HepG2 (cell line): ENCODE results near the gene ARHGEF40. TPM values are rescaled to one million over a fixed set of nuclear protein-coding genes. Genes with fewer than 3 reads are reported as not detected.
A peak's percentile ranks its signal among the peaks of the same experiment; 100 is the strongest.

Experiments used
- FIP1L1 ChIP-seq: fragments of 200-400 bp; formaldehyde crosslinking; IDR thresholded peaks from 2 replicates; pipeline ENCODE4 v1.6.1; 2018; ENCODE audit warnings: low read depth, mild to moderate bottlenecking, low read length, moderate library complexity, borderline replicate concordance; ENCODE audit not compliant: insufficient read depth
- HDAC2 ChIP-seq: sonication (generic); formaldehyde crosslinking; IDR thresholded peaks from 2 replicates; pipeline ENCODE4 v1.4.0; 2020; ENCODE audit warnings: missing genetic modification reagents
- ISL2 ChIP-seq: sonication (generic); formaldehyde crosslinking; IDR thresholded peaks from 2 replicates; pipeline ENCODE4 v1.5.0; 2020; ENCODE audit warnings: missing genetic modification reagents
- JUN ChIP-seq: sonication (generic); formaldehyde crosslinking; IDR thresholded peaks from 2 replicates; pipeline ENCODE4 v1.4.0; 2020; ENCODE audit warnings: mild to moderate bottlenecking, missing genetic modification reagents
- KLF13 ChIP-seq: sonication (generic); formaldehyde crosslinking; IDR thresholded peaks from 2 replicates; pipeline ENCODE4 v1.4.0; 2020; ENCODE audit warnings: mild to moderate bottlenecking, missing genetic modification reagents
- MEIS1 ChIP-seq: sonication (generic); formaldehyde crosslinking; IDR thresholded peaks from 2 replicates; pipeline ENCODE4 v1.9.0; 2021; ENCODE audit warnings: mild to moderate bottlenecking, missing genetic modification reagents, moderate library complexity, borderline replicate concordance
- MIER2 ChIP-seq: IDR thresholded peaks from 2 replicates; pipeline ENCODE4 v1.6.1; 2016; ENCODE audit warnings: missing biosample characterization, missing genetic modification reagents
- NONO ChIP-seq, 2 experiments: fragments of 450-650 bp in 1 of 2; sonication (generic) in 1 of 2; formaldehyde crosslinking in 1 of 2; IDR thresholded peaks in 1 of 2; conservative IDR thresholded peaks in 1 of 2; 2 replicates each; pipeline versions ENCODE4 v1.6.1 to v1.8.0; 2017 to 2022; ENCODE audit warnings: mild to moderate bottlenecking in 1 of 2, missing genetic modification reagents in 1 of 2, moderate library complexity in 1 of 2
- NRL ChIP-seq: sonication (generic); formaldehyde crosslinking; IDR thresholded peaks from 2 replicates; pipeline ENCODE4 v1.5.0; 2020; ENCODE audit warnings: missing genetic modification reagents, mild to moderate bottlenecking, moderate library complexity, borderline replicate concordance
- PAF1 ChIP-seq: IDR thresholded peaks from 2 replicates; pipeline ENCODE4 v1.6.1; 2016; ENCODE audit warnings: missing genetic modification reagents, missing compliant biosample characterization
- PHF8 ChIP-seq: sonication (generic); formaldehyde crosslinking; IDR thresholded peaks from 2 replicates; pipeline ENCODE4 v1.5.0; 2020; ENCODE audit warnings: missing genetic modification reagents
- RNF2 ChIP-seq: fragments of 450-650 bp; conservative IDR thresholded peaks from 2 replicates; pipeline ENCODE4 v1.6.1; 2016; ENCODE audit warnings: low read depth
- SALL2 ChIP-seq: sonication (generic); formaldehyde crosslinking; IDR thresholded peaks from 2 replicates; pipeline ENCODE4 v1.8.1; 2023; ENCODE audit warnings: mild to moderate bottlenecking, missing genetic modification reagents, inconsistent platforms
- SETDB1 ChIP-seq: sonication (generic); formaldehyde crosslinking; IDR thresholded peaks from 2 replicates; pipeline ENCODE4 v1.5.1; 2020; ENCODE audit warnings: missing genetic modification reagents, mild to moderate bottlenecking, borderline replicate concordance
- SMC3 ChIP-seq: IDR thresholded peaks from 2 replicates; pipeline ENCODE4 v1.6.1; 2011; ENCODE audit warnings: low read length, improper control_type of control experiment
- TP53 ChIP-seq: sonication (generic); formaldehyde crosslinking; conservative IDR thresholded peaks from 2 replicates; pipeline ENCODE4 v1.4.0; 2020; ENCODE audit warnings: missing genetic modification reagents
- UBTF ChIP-seq: sonication (generic); formaldehyde crosslinking; IDR thresholded peaks from 2 replicates; pipeline ENCODE4 v1.4.0; 2020; ENCODE audit warnings: mild to moderate bottlenecking, missing genetic modification reagents
- ZBTB7A ChIP-seq: sonication (generic); formaldehyde crosslinking; IDR thresholded peaks from 2 replicates; pipeline ENCODE4 v1.8.0; 2022; ENCODE audit warnings: mild to moderate bottlenecking, missing genetic modification reagents
- ZNF138 ChIP-seq: sonication (generic); formaldehyde crosslinking; IDR thresholded peaks from 2 replicates; pipeline ENCODE4 v1.5.0; 2020; ENCODE audit warnings: mild to moderate bottlenecking, low read depth, missing genetic modification reagents
- ZNF17 ChIP-seq: sonication (generic); formaldehyde crosslinking; IDR thresholded peaks from 2 replicates; pipeline ENCODE4 v1.5.0; 2020; ENCODE audit warnings: mild to moderate bottlenecking, missing genetic modification reagents
- ZNF33B ChIP-seq: sonication (generic); formaldehyde crosslinking; IDR thresholded peaks from 2 replicates; pipeline ENCODE4 v1.5.1; 2020; ENCODE audit warnings: mild to moderate bottlenecking, missing genetic modification reagents
- ZNF34 ChIP-seq: sonication (generic); formaldehyde crosslinking; IDR thresholded peaks from 2 replicates; pipeline ENCODE4 v1.4.0; 2020; ENCODE audit warnings: mild to moderate bottlenecking, missing genetic modification reagents, borderline replicate concordance
- ZNF343 ChIP-seq: sonication (generic); formaldehyde crosslinking; IDR thresholded peaks from 2 replicates; pipeline ENCODE4 v1.4.0; 2020; ENCODE audit warnings: mild to moderate bottlenecking, missing genetic modification reagents
- ZNF382 ChIP-seq: sonication (generic); formaldehyde crosslinking; IDR thresholded peaks from 2 replicates; pipeline ENCODE4 v1.5.0; 2020; ENCODE audit warnings: missing genetic modification reagents, mild to moderate bottlenecking, borderline replicate concordance
- ZNF430 ChIP-seq: sonication (generic); formaldehyde crosslinking; IDR thresholded peaks from 2 replicates; pipeline ENCODE4 v1.9.0; 2021; ENCODE audit warnings: mild to moderate bottlenecking, missing genetic modification reagents
- ZNF607 ChIP-seq: sonication (generic); formaldehyde crosslinking; IDR thresholded peaks from 2 replicates; pipeline ENCODE4 v1.5.1; 2020; ENCODE audit warnings: missing genetic modification reagents, mild to moderate bottlenecking, borderline replicate concordance
- ZNF616 ChIP-seq: sonication (generic); formaldehyde crosslinking; IDR thresholded peaks from 2 replicates; pipeline ENCODE4 v1.5.0; 2020; ENCODE audit warnings: low read depth, mild to moderate bottlenecking, missing genetic modification reagents
- ZNF7 ChIP-seq: IDR thresholded peaks from 2 replicates; pipeline ENCODE4 v1.6.1; 2016; ENCODE audit warnings: missing biosample characterization, missing genetic modification reagents
- ZNF782 ChIP-seq: sonication (generic); formaldehyde crosslinking; IDR thresholded peaks from 2 replicates; pipeline ENCODE4 v1.4.0; 2020; ENCODE audit warnings: missing genetic modification reagents, mild to moderate bottlenecking, borderline replicate concordance
- ZNF816 ChIP-seq: sonication (generic); formaldehyde crosslinking; IDR thresholded peaks from 2 replicates; pipeline ENCODE4 v1.8.0; 2022; ENCODE audit warnings: missing genetic modification reagents, mild to moderate bottlenecking, borderline replicate concordance
- ZNF83 ChIP-seq: sonication (generic); formaldehyde crosslinking; IDR thresholded peaks from 2 replicates; pipeline ENCODE4 v1.4.0; 2020; ENCODE audit warnings: missing genetic modification reagents, mild to moderate bottlenecking, borderline replicate concordance
- polyA plus RNA-seq, 8 experiments: library from polyadenylated mRNA; depleted of rRNA in 3 of 8; stranded (reverse) in 7 of 8; unstranded in 1 of 8; fragments of >200 nt; fragmentation: Illumina TruSeq in 4 of 8; extraction: Trizol in 4 of 8; gene quantifications; 2 replicates each; pipeline versions ENCODE4 v1.2.1 to v1.2.3, GENCODE V29; 2011 to 2016; ENCODE audit warnings: low read depth in 4 of 8, missing spikeins in 1 of 8, mixed read lengths in 1 of 8; ENCODE audit not compliant: insufficient read depth in 1 of 8
- total RNA-seq, 5 experiments: library from RNA; depleted of rRNA; stranded (reverse); fragments of >200 nt; fragmentation: Illumina TruSeq; extraction: Trizol; gene quantifications; 2 replicates each; pipeline ENCODE4 v1.2.3, GENCODE V29; 2016; ENCODE audit warnings: low read depth in 1 of 5

The ARHGEF40 gene
- total and polyA plus RNA-seq, 2 of the 13 experiments (the other 11 are each of a cell fraction or from before 2014, with no cell fraction given), result 28.1 to 78.1 TPM

- TF ChIP-seq ZNF430 (CRISPR knock-in tag) (peak; percentile 97), ZNF382 (no peak), MIER2 (CRISPR knock-in tag) (peak; percentile 78; the same call in 1 of the 2 replicates), JUN (peak; percentile 74; the same call in 1 of the 2 replicates), RNF2 (no peak), FIP1L1 (no peak), KLF13 (CRISPR knock-in tag) (no peak), SETDB1 (CRISPR knock-in tag) (no peak), HDAC2 (CRISPR knock-in tag) (peak; percentile 96), NONO (IDR thresholded peaks at IDR 0.05) (no peak), NONO (CRISPR knock-in tag; conservative IDR thresholded peaks at IDR 0.05) (peak; percentile 94), PAF1 (CRISPR knock-in tag) (no peak), ISL2 (CRISPR knock-in tag) (peak; percentile 96), ZNF33B (no peak; the same call in 1 of the 2 replicates), ZNF34 (CRISPR knock-in tag) (peak; percentile 81; the same call in 1 of the 2 replicates), ZNF616 (no peak), ZNF816 (CRISPR knock-in tag) (peak; percentile 87; the same call in 1 of the 2 replicates), PHF8 (peak; percentile 29; the same call in 1 of the 2 replicates), ZNF7 (peak; percentile 96), ZNF138 (CRISPR knock-in tag) (no peak), TP53 (no peak), ZBTB7A (no peak), ZNF782 (CRISPR knock-in tag) (no peak), ZNF83 (CRISPR knock-in tag) (no peak), UBTF (no peak; the same call in 1 of the 2 replicates), SALL2 (CRISPR knock-in tag) (0 out of 2 replicates have a peak, but pooled peaks have one; percentile 30), ZNF17 (CRISPR knock-in tag) (0 out of 2 replicates have a peak, but pooled peaks have one; percentile 64), MEIS1 (peak; percentile 93), NRL (CRISPR knock-in tag) (no peak), ZNF607 (CRISPR knock-in tag) (no peak; the same call in 1 of the 2 replicates), ZNF343 (no peak), SMC3 (peak; percentile 18)
Measured at GRCh38 chr14:21054123-21054767, 15.9 kb upstream of the ARHGEF40 start (continued).
